HCT116 (cell line): ENCODE results near the gene RBM23. TPM values are rescaled to one million over a fixed set of nuclear protein-coding genes. Genes with fewer than 3 reads are reported as not detected.

Experiments used
- ATAC-seq: fragments of 200-7000 bp; cut with Tn5 transposase; 2 replicates; pipeline ENCODE4 v1.9.1; 2020; ENCODE audit warnings: mild to moderate bottlenecking, moderate library complexity
- BruUV-seq: library from RNA; stranded (reverse); fragments of 400-500 nt; replicated peaks from 2 replicates; lab custom pipeline; 2021; lab: Mats Ljungman, UMichigan
- CTCF ChIA-PET: fragments of 300-600 bp; sonication (Branson Sonifier 250); formaldehyde crosslinking; loops from one replicate; lab custom pipeline; 2021; ENCODE audit warnings: antibody characterized with exemption; lab: Charles Lee
- POLR2A ChIA-PET: fragments of 300-600, 350-600 bp; sonication (Branson Sonifier 250); formaldehyde crosslinking; loops from one replicate; lab custom pipeline; 2021; ENCODE audit warnings: antibody characterized with exemption; lab: Charles Lee
- RAD21 ChIA-PET, 2 experiments: fragments of 300-600 bp; sonication (Branson Sonifier 250); formaldehyde crosslinking; loops; one replicate each; lab custom pipeline; 2023; ENCODE audit warnings: low total read pairs in 2 of 2; ENCODE audit not compliant: uncharacterized antibody in 2 of 2, unreplicated experiment in 2 of 2, low non-redundant PET in 1 of 2; lab: Charles Lee
- DNase-seq: peaks from one replicate; pipeline ENCODE4 v3.0.0-alpha.2; 2010; ENCODE audit warnings: low read depth, low spot score
- H2AFZ ChIP-seq: fragments of 200-600 bp; shearing (Covaris generic), sonication (generic); 2 replicates; pipeline ENCODE4 v1.6.1; 2017; ENCODE audit warnings: low read depth, mixed run types, mixed read lengths, antibody characterized with exemption, low read length; ENCODE audit not compliant: poor library complexity, severe bottlenecking
- H3K27ac ChIP-seq: 2 replicates; pipeline ENCODE4 v1.5.1; 2012; ENCODE audit warnings: low read depth, low read length
- H3K27me3 ChIP-seq: fragments of 200-600 bp; sonication (generic); 2 replicates; pipeline ENCODE4 v1.6.1; 2016; ENCODE audit warnings: mixed run types, low read length, mixed read lengths; ENCODE audit not compliant: insufficient read depth
- H3K36me3 ChIP-seq, 2 experiments: fragments of 200-500 bp in 1 of 2; fragments of 200-600 bp in 1 of 2; sonication (Bioruptor generic) in 1 of 2; sonication (generic) in 1 of 2; 2 replicates each; pipeline versions ENCODE4 v1.5.1 to v1.6.1; 2014 to 2016; ENCODE audit warnings: low read length in 2 of 2, inconsistent platforms in 1 of 2, mixed read lengths in 1 of 2, mixed run types in 1 of 2; ENCODE audit not compliant: insufficient read depth in 2 of 2, control insufficient read depth in 1 of 2
- H3K4me1 ChIP-seq, 2 experiments: fragments of 200-600 bp in 1 of 2; sonication (generic) in 1 of 2; 2 replicates each; pipeline versions ENCODE4 v1.5.1 to v1.6.1; 2012 to 2017; ENCODE audit warnings: low read length in 2 of 2, inconsistent platforms in 1 of 2, mild to moderate bottlenecking in 1 of 2, mixed read lengths in 1 of 2, mixed run types in 1 of 2, moderate library complexity in 1 of 2; ENCODE audit not compliant: insufficient read depth in 2 of 2, control insufficient read depth in 1 of 2
- H3K4me2 ChIP-seq: fragments of 200-600 bp; sonication (generic); 2 replicates; pipeline ENCODE4 v1.6.1; 2017; ENCODE audit warnings: mixed run types, low read length, mixed read lengths
- H3K4me3 ChIP-seq, 2 experiments: fragments of 200-600 bp in 1 of 2; sonication (generic) in 1 of 2; replicated peaks in 1 of 2; 2 replicates each; pipeline ENCODE4 v1.5.1; 2011 to 2016; ENCODE audit warnings: low read length in 2 of 2, control low read depth in 1 of 2, low read depth in 1 of 2, mild to moderate bottlenecking in 1 of 2, mixed read lengths in 1 of 2, mixed run types in 1 of 2
- H3K79me2 ChIP-seq: fragments of 200-600 bp; sonication (generic); 2 replicates; pipeline ENCODE4 v1.6.1; 2017; ENCODE audit warnings: mild to moderate bottlenecking, mixed run types, low read length, moderate library complexity, mixed read lengths; ENCODE audit not compliant: insufficient read depth
- H3K9ac ChIP-seq: fragments of 200-600 bp; sonication (generic); 2 replicates; pipeline ENCODE4 v1.6.1; 2016; ENCODE audit warnings: low read length, mixed read lengths
- H3K9me2 ChIP-seq: fragments of 200-600 bp; sonication (generic), shearing (Covaris generic); 2 replicates; pipeline ENCODE4 v1.6.1; 2017; ENCODE audit warnings: mixed run types, mild to moderate bottlenecking, moderate library complexity; ENCODE audit not compliant: insufficient read depth
- H3K9me3 ChIP-seq, 2 experiments: fragments of 200-500 bp in 1 of 2; fragments of 200-600 bp in 1 of 2; sonication (Bioruptor generic) in 1 of 2; sonication (generic) in 1 of 2; 2 replicates each; pipeline ENCODE4 v1.6.1; 2014 to 2017; ENCODE audit warnings: low read length in 2 of 2, mixed read lengths in 2 of 2, inconsistent platforms in 1 of 2, low read depth in 1 of 2, mild to moderate bottlenecking in 1 of 2, mixed run types in 1 of 2, moderate library complexity in 1 of 2; ENCODE audit not compliant: control insufficient read depth in 1 of 2, insufficient read depth in 1 of 2
- H4K20me1 ChIP-seq: fragments of 200-600 bp; sonication (generic), shearing (Covaris generic); 2 replicates; pipeline ENCODE4 v1.6.1; 2017; ENCODE audit warnings: mixed run types, mild to moderate bottlenecking, moderate library complexity; ENCODE audit not compliant: insufficient read depth
- CBX3 ChIP-seq: IDR thresholded peaks from 2 replicates; pipeline ENCODE4 v1.6.1; 2012; ENCODE audit warnings: low read depth
- ELF1 ChIP-seq: IDR thresholded peaks from 2 replicates; pipeline ENCODE4 v1.6.1; 2012; ENCODE audit warnings: low read depth, borderline replicate concordance
- EZH2 ChIP-seq: fragments of 200-600 bp; sonication (generic); IDR thresholded peaks from 2 replicates; pipeline ENCODE4 v1.6.1; 2017; ENCODE audit warnings: antibody characterized with exemption, mixed run types
- JUND ChIP-seq: IDR thresholded peaks from 2 replicates; pipeline ENCODE4 v1.6.1; 2012
- POLR2AphosphoS5 ChIP-seq: IDR thresholded peaks from 2 replicates; pipeline ENCODE4 v1.6.1; 2011; ENCODE audit warnings: mild to moderate bottlenecking, low read depth, low read length, moderate library complexity
- SIN3A ChIP-seq: IDR thresholded peaks from 2 replicates; pipeline ENCODE4 v1.6.1; 2012; ENCODE audit warnings: low read depth
- SP1 ChIP-seq: IDR thresholded peaks from 2 replicates; pipeline ENCODE4 v1.6.1; 2012; ENCODE audit warnings: low read depth
- YY1 ChIP-seq: IDR thresholded peaks from 2 replicates; pipeline ENCODE4 v1.6.1; 2011; ENCODE audit warnings: low read length, low read depth, moderate library complexity, mild to moderate bottlenecking; ENCODE audit not compliant: insufficient replicate concordance; ENCODE audit errors: extremely low read depth
- ZFX ChIP-seq: fragments of 450-650 bp; IDR thresholded peaks from 2 replicates; pipeline ENCODE4 v1.6.1; 2017
- ZNF274 ChIP-seq: fragments of 200-500 bp; sonication (Bioruptor generic); IDR thresholded peaks from 2 replicates; pipeline ENCODE4 v1.6.1; 2014; ENCODE audit warnings: mild to moderate bottlenecking, low read depth, low read length, inconsistent platforms
- intact Hi-C: fragments of 100-400 bp; cut with micrococcal nuclease; formaldehyde crosslinking; loops from 2 replicates; pipeline ENCODE4 v1.10.0; 2022
- total RNA-seq: library from RNA; stranded (reverse); gene quantifications from one replicate; pipeline ENCODE4 v1.2.1, GENCODE V29; 2021; ENCODE audit not compliant: unreplicated experiment
- TF ChIP-seq, protein P1 (sequence below), 3 experiments: fragments of 200-600 bp in 1 of 3; sonication (generic) in 1 of 3; IDR thresholded peaks in 2 of 3; conservative IDR thresholded peaks in 1 of 3; 2 replicates each; pipeline ENCODE4 v1.5.1; 2012 to 2017; ENCODE audit warnings: low read depth in 2 of 3, low read length in 2 of 3, antibody characterized with exemption in 1 of 3, borderline replicate concordance in 1 of 3, control low read depth in 1 of 3, mild to moderate bottlenecking in 1 of 3, mixed read lengths in 1 of 3, mixed run types in 1 of 3, moderate library complexity in 1 of 3; ENCODE audit not compliant: insufficient read depth in 1 of 3
- TF ChIP-seq, protein P2 (sequence below): IDR thresholded peaks from 2 replicates; pipeline ENCODE4 v1.6.1; 2012; ENCODE audit warnings: low read depth
- TF ChIP-seq, protein P3 (sequence below): IDR thresholded peaks from 2 replicates; pipeline ENCODE4 v1.6.1; 2011; ENCODE audit warnings: mild to moderate bottlenecking, low read length, moderate library complexity; ENCODE audit not compliant: insufficient replicate concordance; ENCODE audit errors: extremely low read depth

RBM23 gene
- total RNA-seq, 1 experiment from 2014 or later: 67.2 TPM

DNA sequence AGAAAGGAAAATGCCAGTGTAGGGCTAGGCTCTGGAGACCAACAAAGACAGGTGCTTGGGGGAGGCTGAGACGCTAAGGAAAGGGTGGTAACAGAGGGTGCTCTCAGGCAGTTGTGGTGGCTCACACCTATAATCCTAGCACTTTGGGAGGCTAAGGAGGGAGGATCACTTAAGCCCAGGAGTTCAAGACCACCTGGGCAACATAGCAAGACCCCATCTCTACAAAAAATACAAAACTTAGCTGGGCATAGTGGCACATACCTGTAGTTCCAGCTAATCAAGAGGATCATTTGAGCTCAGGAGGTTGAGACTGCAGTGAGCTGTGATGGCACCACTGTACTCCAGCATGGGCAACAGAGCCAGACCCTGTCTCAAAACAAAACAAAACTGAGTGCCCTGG lies 23.5 kb downstream of the RBM23 start (continued):
- TF ChIP-seq, protein P1, sequence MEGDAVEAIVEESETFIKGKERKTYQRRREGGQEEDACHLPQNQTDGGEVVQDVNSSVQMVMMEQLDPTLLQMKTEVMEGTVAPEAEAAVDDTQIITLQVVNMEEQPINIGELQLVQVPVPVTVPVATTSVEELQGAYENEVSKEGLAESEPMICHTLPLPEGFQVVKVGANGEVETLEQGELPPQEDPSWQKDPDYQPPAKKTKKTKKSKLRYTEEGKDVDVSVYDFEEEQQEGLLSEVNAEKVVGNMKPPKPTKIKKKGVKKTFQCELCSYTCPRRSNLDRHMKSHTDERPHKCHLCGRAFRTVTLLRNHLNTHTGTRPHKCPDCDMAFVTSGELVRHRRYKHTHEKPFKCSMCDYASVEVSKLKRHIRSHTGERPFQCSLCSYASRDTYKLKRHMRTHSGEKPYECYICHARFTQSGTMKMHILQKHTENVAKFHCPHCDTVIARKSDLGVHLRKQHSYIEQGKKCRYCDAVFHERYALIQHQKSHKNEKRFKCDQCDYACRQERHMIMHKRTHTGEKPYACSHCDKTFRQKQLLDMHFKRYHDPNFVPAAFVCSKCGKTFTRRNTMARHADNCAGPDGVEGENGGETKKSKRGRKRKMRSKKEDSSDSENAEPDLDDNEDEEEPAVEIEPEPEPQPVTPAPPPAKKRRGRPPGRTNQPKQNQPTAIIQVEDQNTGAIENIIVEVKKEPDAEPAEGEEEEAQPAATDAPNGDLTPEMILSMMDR (IDR thresholded peaks at IDR 0.05 in 2 of 3, conservative IDR thresholded peaks at IDR 0.05 in 1 of 3; ENCODE audit: borderline replicate concordance in 1 of 3, insufficient read depth in 1 of 3, low read depth in 2 of 3, low read length in 2 of 3): no peak
- TF ChIP-seq EZH2 (no peak), ELF1 (no peak), CBX3 (no peak)
- TF ChIP-seq, protein P2, sequence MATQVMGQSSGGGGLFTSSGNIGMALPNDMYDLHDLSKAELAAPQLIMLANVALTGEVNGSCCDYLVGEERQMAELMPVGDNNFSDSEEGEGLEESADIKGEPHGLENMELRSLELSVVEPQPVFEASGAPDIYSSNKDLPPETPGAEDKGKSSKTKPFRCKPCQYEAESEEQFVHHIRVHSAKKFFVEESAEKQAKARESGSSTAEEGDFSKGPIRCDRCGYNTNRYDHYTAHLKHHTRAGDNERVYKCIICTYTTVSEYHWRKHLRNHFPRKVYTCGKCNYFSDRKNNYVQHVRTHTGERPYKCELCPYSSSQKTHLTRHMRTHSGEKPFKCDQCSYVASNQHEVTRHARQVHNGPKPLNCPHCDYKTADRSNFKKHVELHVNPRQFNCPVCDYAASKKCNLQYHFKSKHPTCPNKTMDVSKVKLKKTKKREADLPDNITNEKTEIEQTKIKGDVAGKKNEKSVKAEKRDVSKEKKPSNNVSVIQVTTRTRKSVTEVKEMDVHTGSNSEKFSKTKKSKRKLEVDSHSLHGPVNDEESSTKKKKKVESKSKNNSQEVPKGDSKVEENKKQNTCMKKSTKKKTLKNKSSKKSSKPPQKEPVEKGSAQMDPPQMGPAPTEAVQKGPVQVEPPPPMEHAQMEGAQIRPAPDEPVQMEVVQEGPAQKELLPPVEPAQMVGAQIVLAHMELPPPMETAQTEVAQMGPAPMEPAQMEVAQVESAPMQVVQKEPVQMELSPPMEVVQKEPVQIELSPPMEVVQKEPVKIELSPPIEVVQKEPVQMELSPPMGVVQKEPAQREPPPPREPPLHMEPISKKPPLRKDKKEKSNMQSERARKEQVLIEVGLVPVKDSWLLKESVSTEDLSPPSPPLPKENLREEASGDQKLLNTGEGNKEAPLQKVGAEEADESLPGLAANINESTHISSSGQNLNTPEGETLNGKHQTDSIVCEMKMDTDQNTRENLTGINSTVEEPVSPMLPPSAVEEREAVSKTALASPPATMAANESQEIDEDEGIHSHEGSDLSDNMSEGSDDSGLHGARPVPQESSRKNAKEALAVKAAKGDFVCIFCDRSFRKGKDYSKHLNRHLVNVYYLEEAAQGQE: no peak

DNA sequence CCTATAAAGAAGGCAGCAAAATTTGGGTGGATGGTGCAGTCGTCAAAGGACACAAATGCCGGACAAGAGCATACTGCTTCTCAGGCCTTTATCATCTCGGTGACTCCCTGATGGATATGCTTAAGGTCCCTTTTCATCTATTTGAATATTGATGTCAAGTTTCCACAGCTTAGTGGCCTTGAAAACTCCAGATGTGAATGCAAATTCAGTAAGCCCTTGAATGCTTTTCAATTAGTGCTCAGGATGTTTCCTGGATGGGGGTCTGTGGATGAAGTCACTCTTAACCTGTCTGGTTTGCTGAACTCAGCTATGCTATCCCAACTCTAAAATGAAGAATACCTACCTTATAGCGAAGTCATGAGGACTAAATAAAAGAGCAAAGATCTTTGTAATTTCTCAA lies 25.2 kb downstream of the RBM23 start:
- H3K9me2 ChIP-seq: no peaks in the 10 kb centered on the region
- H3K27me3 ChIP-seq: no peaks in the 10 kb centered on the region
- no peak overlapping the region for H3K9ac ChIP-seq
- H3K27ac ChIP-seq: no peak overlapping the region
- DNase-seq: no peak
- H3K4me1 ChIP-seq: peaks cover 5 to 19% of the 10 kb centered on the region in 2 experiments; a peak in 3 of 4 replicates
- ChIA-PET CTCF (no interaction called here), RAD21 (no interaction called here), POLR2A (no interaction called here)
- H2AFZ ChIP-seq: no peak overlapping the region
- ATAC-seq: no peak
- H3K9me3 ChIP-seq: no peaks in the 10 kb centered on the region
- no peaks in the 10 kb centered on the region for H3K36me3 ChIP-seq
- H3K4me2 ChIP-seq: no peak overlapping the region
- no peak overlapping the region for H3K4me3 ChIP-seq
- intact Hi-C loops: no loop called here
- H4K20me1 ChIP-seq: no peaks in the 10 kb centered on the region
- H3K79me2 ChIP-seq: no peaks in the 10 kb centered on the region
- no TSS peak for BruUV-seq
- TF ChIP-seq ZNF274 (no peak), SP1 (no peak), ELF1 (no peak), POLR2AphosphoS5 (no peak), SIN3A (no peak), ZFX (no peak), CBX3 (no peak), YY1 (no peak), EZH2 (no peak), JUND (no peak)
- TF ChIP-seq, protein P2: no peak
- TF ChIP-seq, protein P3, sequence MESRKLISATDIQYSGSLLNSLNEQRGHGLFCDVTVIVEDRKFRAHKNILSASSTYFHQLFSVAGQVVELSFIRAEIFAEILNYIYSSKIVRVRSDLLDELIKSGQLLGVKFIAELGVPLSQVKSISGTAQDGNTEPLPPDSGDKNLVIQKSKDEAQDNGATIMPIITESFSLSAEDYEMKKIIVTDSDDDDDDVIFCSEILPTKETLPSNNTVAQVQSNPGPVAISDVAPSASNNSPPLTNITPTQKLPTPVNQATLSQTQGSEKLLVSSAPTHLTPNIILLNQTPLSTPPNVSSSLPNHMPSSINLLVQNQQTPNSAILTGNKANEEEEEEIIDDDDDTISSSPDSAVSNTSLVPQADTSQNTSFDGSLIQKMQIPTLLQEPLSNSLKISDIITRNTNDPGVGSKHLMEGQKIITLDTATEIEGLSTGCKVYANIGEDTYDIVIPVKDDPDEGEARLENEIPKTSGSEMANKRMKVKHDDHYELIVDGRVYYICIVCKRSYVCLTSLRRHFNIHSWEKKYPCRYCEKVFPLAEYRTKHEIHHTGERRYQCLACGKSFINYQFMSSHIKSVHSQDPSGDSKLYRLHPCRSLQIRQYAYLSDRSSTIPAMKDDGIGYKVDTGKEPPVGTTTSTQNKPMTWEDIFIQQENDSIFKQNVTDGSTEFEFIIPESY: no peak
